ENCODE results near the gene CD7. TPM values are rescaled to one million over a fixed set of nuclear protein-coding genes. Genes with fewer than 3 reads are reported as not detected.
A peak's percentile ranks its signal among the peaks of the same experiment; 100 is the strongest.
"Not testable (repeated sequence)": the region's sequence is repeated elsewhere in the genome, so short reads cannot be mapped to it uniquely, and the experiment has no call there.

CD7 gene
- total RNA-seq = 1 to 10 TPM in 1 of 2 donors, under 1 TPM in 1; 0.60 to 1.8 TPM
- long read RNA-seq = 0 reads

- DNase-seq = no peak
- intact Hi-C loops (cut with DNase I) = no loop called here
- ATAC-seq = no peak
These were observed at the start of gene CD7 for GRCh38 chr17:82317394-82318168. Gene CD7 (minus strand): TSS chr17:82317608. CDS start chr17:82317495, 113 bp downstream.

- intact Hi-C loops (cut with DNase I) = no loop called here
- DNase-seq (no peak), ATAC-seq (no peak)
These were observed 49.3 kb upstream of the CD7 start for GRCh38 chr17:82366749-82367148.

GRCh38 chr17:82365606-82366295, 48.3 kb upstream of the CD7 start:
- DNase-seq = no peak
- intact Hi-C loops (cut with DNase I) = no loop called here
- no peak for ATAC-seq

GRCh38 chr17:82361885-82362633, 44.7 kb upstream of the CD7 start:
- intact Hi-C loops (cut with DNase I) = no loop called here
- ATAC-seq (no peak), DNase-seq (no peak)

- intact Hi-C loops (cut with DNase I) = loop anchor here (10.0 kb wide), 2 partner anchors 195 to 415 kb away; no protein-coding TSS in a partner anchor
- ATAC-seq = not testable (repeated sequence)
These were observed 42.2 kb upstream of the CD7 start for GRCh38 chr17:82359451-82360074.

GRCh38 chr17:82358465-82359350, 41.3 kb upstream of the CD7 start, which contains the start of gene TEX19:
Gene TEX19 (plus strand): TSS chr17:82359247. CDS start chr17:82362151, 2,904 bp downstream.
- no peak for ATAC-seq

More at GRCh38 chr17:82359451-82360074, 42.2 kb upstream of the CD7 start:
- not testable (repeated sequence) for DNase-seq

GRCh38 chr17:82357394-82357793, 40.0 kb upstream of the CD7 start:
- ATAC-seq (no peak), DNase-seq (no peak)
- intact Hi-C loops (cut with DNase I) = loop anchor here (10.0 kb wide), 2 partner anchors 197 to 417 kb away; no protein-coding TSS in a partner anchor

More at GRCh38 chr17:82358465-82359350, 41.3 kb upstream of the CD7 start, which contains the start of gene TEX19:
- intact Hi-C loops (cut with DNase I) = loop anchor here (10.0 kb wide), 2 partner anchors 196 to 416 kb away; no protein-coding TSS in a partner anchor
- DNase-seq = no peak

- intact Hi-C loops (cut with DNase I) = loop anchor here (10.0 kb wide), 2 partner anchors 198 to 418 kb away; no protein-coding TSS in a partner anchor
- ATAC-seq (no peak), DNase-seq (no peak)
These were observed 39.5 kb upstream of the CD7 start for GRCh38 chr17:82356845-82357355.

GRCh38 chr17:82355770-82356427, 38.5 kb upstream of the CD7 start:
- no peak for DNase-seq
- peak in 1 of 2 donors; percentile 18 for ATAC-seq
- intact Hi-C loops (cut with DNase I) = loop anchor here (2.0 to 10.0 kb wide), 3 partner anchors 59 to 419 kb away; no protein-coding TSS in a partner anchor

GRCh38 chr17:82354804-82355308, 37.4 kb upstream of the CD7 start:
- intact Hi-C loops (cut with DNase I) = loop anchor here (2.0 to 10.0 kb wide), 4 partner anchors 60 to 420 kb away; no protein-coding TSS in a partner anchor
- no peak for DNase-seq
- no peak for ATAC-seq

- ATAC-seq = no peak
- intact Hi-C loops (cut with DNase I) = loop anchor here (2.0 to 10.0 kb wide), 4 partner anchors 61 to 421 kb away; no protein-coding TSS in a partner anchor
- DNase-seq = no peak
These were observed 36.1 kb upstream of the CD7 start for GRCh38 chr17:82353484-82353883.

GRCh38 chr17:82351713-82352488, 34.5 kb upstream of the CD7 start:
- intact Hi-C loops (cut with DNase I) = loop anchor here (2.0 to 10.0 kb wide), 4 partner anchors 63 to 423 kb away; no protein-coding TSS in a partner anchor
- peak; percentile 80 to 81 for ATAC-seq
- peak; percentile 85 for DNase-seq

- peak; percentile 9 to 28 for ATAC-seq
- intact Hi-C loops (cut with DNase I) = loop anchor here (5.0 to 10.0 kb wide), 3 partner anchors 204 to 424 kb away; no protein-coding TSS in a partner anchor
- DNase-seq = peak; percentile 20
These were observed 33.9 kb upstream of the CD7 start for GRCh38 chr17:82351254-82351712.

- no peak for ATAC-seq
- intact Hi-C loops (cut with DNase I) = loop anchor here (5.0 to 10.0 kb wide), 3 partner anchors 204 to 424 kb away; no protein-coding TSS in a partner anchor
- peak; percentile 24 for DNase-seq
These were observed 33.0 kb upstream of the CD7 start for GRCh38 chr17:82350182-82351030.
